ENCODE results near the gene SPEN.

Gene SPEN

DNA sequence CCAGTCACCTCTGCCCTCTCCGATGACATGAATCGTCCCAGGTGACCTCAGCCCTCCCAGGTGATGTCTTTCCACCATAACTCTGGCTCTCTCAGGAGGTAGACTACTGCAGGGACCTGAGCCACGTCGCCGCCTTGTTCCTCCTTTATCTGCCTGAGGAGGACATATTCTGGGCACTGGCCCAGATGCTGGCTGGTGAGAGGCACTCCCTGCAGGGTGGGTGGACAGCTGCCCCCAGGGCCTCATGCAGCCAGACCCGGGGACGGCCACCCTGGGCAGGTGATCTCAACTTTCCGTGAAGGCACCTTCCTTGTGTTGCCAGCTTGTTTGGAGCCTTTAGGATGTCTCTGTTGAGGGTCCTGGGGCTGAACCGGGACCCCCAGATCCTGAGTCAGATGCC is 142.3 kb downstream of the SPEN start:
- DNase-seq (ENCODE audit: low read depth in 2 of 2) = no peak
